Measurements from ENCODE around the gene NLRP10. TPM values are rescaled to one million over a fixed set of nuclear protein-coding genes. Genes with fewer than 3 reads are reported as not detected.

Gene NLRP10
- total RNA-seq, 4 donors from 2014 or later = not detected

- Histone ChIP-seq H3K27ac (no peak within 1 kb of the TSS), H3K36me3 (no peaks in the 10 kb centered on the region), H3K9me3 (no peaks in the 10 kb centered on the region), H3K4me3 (no peak within 1 kb of the TSS), H3K4me1 (no peaks in the 10 kb centered on the region), H3K27me3 (no peaks in the 10 kb centered on the region)
- TF ChIP-seq POLR2A (IDR thresholded peaks at IDR 0.05) = no peak
- no peak for TF ChIP-seq CTCF (IDR thresholded peaks at IDR 0.05 in 4 of 5, conservative IDR thresholded peaks at IDR 0.05 in 1 of 5)
- in situ Hi-C loops (cut with MboI; ENCODE audit: low sequenced_read_pairs in 4 of 4) (no loop called here), intact Hi-C loops (cut with DNase I; ENCODE audit: low total_unique reads) (no loop called here)
- no peak for ATAC-seq
- no peak for DNase-seq
These were observed 34.1 kb downstream of the NLRP10 start, which contains the start of gene OR10A6 for GRCh38 chr11:7931168-7931567. Gene OR10A6 (minus strand): TSS chr11:7931268. CDS start chr11:7928662, 2,606 bp downstream.

- no peak for TF ChIP-seq CTCF (IDR thresholded peaks at IDR 0.05 in 4 of 5, conservative IDR thresholded peaks at IDR 0.05 in 1 of 5)
- TF ChIP-seq POLR2A (IDR thresholded peaks at IDR 0.05) = no peak
- Histone ChIP-seq H3K4me3 (no peak overlapping the region), H3K36me3 (no peaks in the 10 kb centered on the region), H3K4me1 (no peaks in the 10 kb centered on the region), H3K27ac (no peak overlapping the region), H3K9me3 (no peaks in the 10 kb centered on the region), H3K27me3 (no peaks in the 10 kb centered on the region)
- ATAC-seq (no peak), DNase-seq (no peak)
- intact Hi-C loops (cut with DNase I; ENCODE audit: low total_unique reads) = no loop called here
- in situ Hi-C loops (cut with MboI; ENCODE audit: low sequenced_read_pairs in 4 of 4) = no loop called here
These were observed 37.6 kb downstream of the NLRP10 start for GRCh38 chr11:7927635-7928034.

- Histone ChIP-seq H3K4me3 (no peak overlapping the region), H3K27me3 (no peaks in the 10 kb centered on the region), H3K27ac (no peak overlapping the region), H3K9me3 (no peaks in the 10 kb centered on the region), H3K4me1 (no peaks in the 10 kb centered on the region), H3K36me3 (no peaks in the 10 kb centered on the region)
- TF ChIP-seq CTCF (IDR thresholded peaks at IDR 0.05 in 4 of 5, conservative IDR thresholded peaks at IDR 0.05 in 1 of 5) (no peak), POLR2A (IDR thresholded peaks at IDR 0.05) (no peak)
- ATAC-seq = no peak
- in situ Hi-C loops (cut with MboI; ENCODE audit: low sequenced_read_pairs in 4 of 4) = no loop called here
- intact Hi-C loops (cut with DNase I; ENCODE audit: low total_unique reads) = no loop called here
- DNase-seq = no peak
These were observed 40.7 kb downstream of the NLRP10 start for GRCh38 chr11:7924536-7924935.

- ATAC-seq = no peak
- no peak for TF ChIP-seq POLR2A (IDR thresholded peaks at IDR 0.05)
- no peak for TF ChIP-seq CTCF (IDR thresholded peaks at IDR 0.05 in 4 of 5, conservative IDR thresholded peaks at IDR 0.05 in 1 of 5)
- in situ Hi-C loops (cut with MboI; ENCODE audit: low sequenced_read_pairs in 4 of 4) (no loop called here), intact Hi-C loops (cut with DNase I; ENCODE audit: low total_unique reads) (no loop called here)
- DNase-seq = no peak
- H3K9me3 ChIP-seq = no peaks in the 10 kb centered on the region
- H3K27ac ChIP-seq = no peak overlapping the region
- H3K4me1 ChIP-seq = no peaks in the 10 kb centered on the region
- no peak overlapping the region for H3K4me3 ChIP-seq
- H3K36me3 ChIP-seq = no peaks in the 10 kb centered on the region
- H3K27me3 ChIP-seq = no peaks in the 10 kb centered on the region
These were observed 47.1 kb downstream of the NLRP10 start for GRCh38 chr11:7918141-7918540.

Other genes with a start within 250 kb of the NLRP10 start
- gene OR5P2, start 168.5 kb downstream of the NLRP10 start, total RNA-seq = not detected
- gene OR5P3, start 134.6 kb downstream of the NLRP10 start, total RNA-seq = not detected
- gene OR10A6, start 34.2 kb downstream of the NLRP10 start, total RNA-seq = not detected
- gene OR10A3, start 23.7 kb downstream of the NLRP10 start, total RNA-seq = not detected
- 100 to 1,000 TPM; 187 to 303 (median 239) TPM for gene EIF3F, start 21.9 kb upstream of the NLRP10 start, total RNA-seq
- gene TUB, start 115.8 kb upstream of the NLRP10 start, total RNA-seq = 1 to 10 TPM in 2 of 4 donors, under 1 TPM in 2; 0.71 to 1.2 (median 1.1) TPM
- 1 to 10 TPM; 2.2 to 7.1 (median 4.1) TPM for gene RIC3, start 203.6 kb upstream of the NLRP10 start, total RNA-seq